GM18517 (cell line): ENCODE data around the gene CAMK4.

Experiments used
- ATAC-seq: cut with Tn5 transposase; IDR thresholded peaks from one replicate; pipeline ENCODE4 v1.9.1; 2021; ENCODE audit warnings: mild to moderate bottlenecking, moderate library complexity; ENCODE audit not compliant: unreplicated experiment

CAMK4 gene

DNA sequence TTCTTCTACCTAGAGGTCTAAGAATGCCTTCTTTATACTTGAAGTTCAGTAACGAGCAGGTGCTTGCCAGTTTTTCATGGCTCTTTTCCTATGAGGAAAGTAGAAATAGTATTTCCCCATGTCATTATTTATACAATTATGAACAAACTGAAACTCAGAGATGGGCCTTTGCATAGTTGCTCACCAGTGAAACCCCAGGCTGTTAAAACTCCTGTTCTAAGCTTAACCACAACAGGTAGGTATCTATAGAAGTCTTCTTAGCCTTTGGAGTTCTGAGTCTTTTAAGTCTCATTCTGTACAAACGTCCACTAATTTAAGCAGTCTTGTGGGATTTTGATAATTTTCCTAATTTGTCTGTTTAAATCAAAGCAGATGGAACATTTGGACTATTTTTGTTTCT is 198.1 kb downstream of the CAMK4 start:
- no peak for ATAC-seq

DNA sequence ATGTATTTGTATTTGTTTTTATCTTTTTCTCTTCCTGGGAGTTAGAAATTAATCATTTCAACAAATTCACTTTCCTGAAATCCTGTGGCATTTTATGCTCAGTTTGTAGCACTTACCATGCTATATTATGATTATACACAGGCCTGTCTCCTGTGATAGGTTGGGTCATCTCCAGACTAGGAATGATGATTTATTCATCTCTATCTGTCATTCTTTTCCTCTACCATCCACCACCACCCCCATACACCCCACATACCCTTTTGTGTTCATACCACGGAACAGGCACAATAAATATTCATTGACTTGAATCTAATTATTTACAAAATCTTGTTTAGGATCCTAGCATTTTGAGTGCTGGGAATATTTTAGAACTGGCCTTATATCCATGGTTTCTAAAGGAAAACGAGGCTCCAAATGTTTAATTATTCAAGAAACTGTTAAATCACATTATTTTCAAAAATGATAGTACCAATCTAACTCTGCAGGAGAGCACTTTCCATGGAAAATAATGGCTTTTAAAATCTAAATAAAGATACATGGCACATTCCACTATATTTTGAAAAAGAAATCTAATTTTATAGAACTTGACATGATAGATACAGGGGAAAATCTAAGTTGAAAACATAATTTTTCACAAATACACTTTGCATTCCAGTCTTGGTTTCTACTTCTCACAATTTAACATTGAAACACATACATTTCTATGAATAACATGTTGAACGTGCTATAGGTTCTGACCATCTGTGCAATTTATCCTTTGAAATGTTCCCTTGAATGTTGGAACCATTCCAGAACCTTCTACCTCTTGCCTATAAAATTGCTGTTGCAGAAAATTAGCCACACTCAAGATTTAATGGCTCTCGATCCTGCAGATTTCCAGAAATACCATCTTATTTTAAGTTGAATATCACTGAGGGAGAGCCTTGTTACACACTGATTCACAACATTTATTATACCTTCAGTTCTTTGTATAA is 198.8 kb downstream of the CAMK4 start:
- no peak for ATAC-seq

DNA sequence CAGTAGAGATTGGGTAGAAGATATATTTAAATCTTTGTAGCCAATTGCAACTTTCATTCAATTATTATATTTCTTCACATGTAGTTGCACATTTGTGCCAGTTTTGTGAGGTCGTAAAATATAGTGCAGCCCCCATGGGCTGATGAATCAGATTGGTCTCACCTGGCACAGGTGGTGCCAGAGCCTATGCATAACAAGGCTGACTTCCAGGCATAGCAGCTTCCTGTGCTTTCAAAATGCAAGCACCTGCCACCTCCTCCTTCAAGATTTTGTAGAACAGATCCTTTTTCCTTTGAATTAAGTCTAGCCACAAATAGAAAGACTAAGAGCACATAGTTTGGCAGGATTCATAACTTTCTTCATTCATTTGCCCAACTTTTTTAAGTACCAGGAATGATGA is 201.0 kb downstream of the CAMK4 start:
- no peak for ATAC-seq

DNA sequence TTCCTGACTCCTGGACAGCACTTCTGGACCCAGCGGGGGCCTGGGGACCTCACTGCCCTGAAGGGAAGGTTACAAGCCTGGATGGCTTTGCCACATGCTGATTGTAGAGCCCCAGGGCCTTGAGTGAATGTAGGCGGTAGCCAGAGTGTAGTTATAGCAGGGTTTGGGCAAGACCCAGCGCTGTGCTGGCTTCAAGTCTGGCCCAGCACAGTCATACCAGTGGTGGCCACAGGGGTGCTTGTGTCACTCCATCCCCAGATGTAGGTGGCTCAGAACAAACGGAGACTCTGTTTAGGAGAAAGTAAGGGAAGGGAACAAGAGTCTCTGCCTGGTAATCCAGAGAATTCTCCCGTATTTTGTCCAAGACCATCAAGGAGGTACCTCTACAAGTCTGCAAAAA is 203.6 kb downstream of the CAMK4 start:
- ATAC-seq = no peak

DNA sequence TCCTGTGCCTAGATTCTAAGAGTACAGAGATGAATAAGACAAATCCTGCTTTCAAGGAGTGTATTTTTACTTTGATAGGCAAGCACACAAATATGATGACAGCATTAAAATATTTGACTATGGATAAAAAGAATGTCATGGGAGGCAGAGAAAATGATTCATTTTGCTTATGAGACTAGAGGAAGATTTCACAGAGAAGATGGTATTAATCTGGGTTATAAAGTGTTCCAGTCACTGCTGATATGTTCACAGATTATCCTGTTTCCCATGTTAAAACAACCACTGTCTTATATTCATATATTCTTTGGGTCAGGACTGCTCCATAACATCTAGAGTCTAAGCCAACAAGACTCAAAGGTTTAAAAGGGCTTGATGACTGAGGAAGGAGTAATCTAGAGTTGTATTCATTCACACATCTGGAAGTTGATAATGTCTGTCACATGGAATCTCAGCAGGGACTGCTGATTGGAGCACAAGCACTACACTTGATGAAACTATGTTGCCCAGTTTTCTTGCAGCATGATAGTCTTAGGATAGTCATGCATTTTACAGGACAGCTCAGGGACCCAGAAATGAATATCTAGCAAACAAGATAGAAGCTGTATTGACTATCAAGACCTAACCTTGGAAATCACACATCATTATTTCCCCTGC is 208.8 kb downstream of the CAMK4 start:
- no peak for ATAC-seq

DNA sequence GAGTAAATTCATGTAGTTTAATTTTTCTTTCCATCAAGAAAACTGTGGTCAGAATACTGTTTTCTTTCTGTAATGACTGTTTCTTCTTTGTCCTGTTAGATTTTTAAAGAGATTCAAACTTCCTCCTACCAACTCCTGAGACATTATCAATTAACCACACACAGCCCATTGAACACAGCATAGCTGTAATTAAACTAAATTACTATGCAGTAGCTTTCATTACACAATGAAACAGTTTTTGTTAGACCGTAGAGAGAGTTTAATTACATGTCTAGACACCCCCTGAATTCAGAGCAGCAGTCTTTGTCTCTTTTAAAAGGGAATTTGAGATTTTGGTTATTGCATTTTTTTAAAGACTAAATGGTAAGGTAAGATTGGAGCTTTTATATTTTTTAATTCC is 210.6 kb downstream of the CAMK4 start:
- ATAC-seq = no peak

DNA sequence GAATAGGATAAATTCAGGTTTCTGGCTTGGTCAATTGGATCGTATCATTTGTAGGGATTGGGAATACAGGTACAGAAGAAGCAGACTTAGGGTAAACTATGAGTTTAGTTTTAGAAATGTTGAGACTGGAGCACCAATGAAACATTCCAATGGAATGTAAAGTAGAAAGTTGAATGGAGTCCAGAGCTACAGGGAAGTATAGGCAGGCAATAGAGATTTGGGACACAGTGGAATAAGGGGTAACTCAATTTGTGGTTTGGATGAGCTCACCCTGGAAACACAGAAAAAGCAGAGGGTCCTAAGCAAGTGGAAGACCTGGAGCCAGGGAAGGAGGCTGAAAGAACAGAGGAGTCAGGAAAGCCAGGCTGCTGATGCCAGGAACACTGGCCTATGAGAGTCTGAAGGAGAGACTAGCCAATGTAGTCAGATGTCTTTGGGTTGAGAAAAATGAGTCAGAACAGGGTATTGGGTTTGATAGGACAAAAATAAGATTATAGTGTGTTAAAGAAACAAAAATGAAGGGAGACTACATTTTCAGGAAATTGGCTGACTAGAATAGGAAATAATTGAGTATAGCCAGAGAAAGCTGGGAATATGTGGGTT is 215.4 kb downstream of the CAMK4 start:
- no peak for ATAC-seq

DNA sequence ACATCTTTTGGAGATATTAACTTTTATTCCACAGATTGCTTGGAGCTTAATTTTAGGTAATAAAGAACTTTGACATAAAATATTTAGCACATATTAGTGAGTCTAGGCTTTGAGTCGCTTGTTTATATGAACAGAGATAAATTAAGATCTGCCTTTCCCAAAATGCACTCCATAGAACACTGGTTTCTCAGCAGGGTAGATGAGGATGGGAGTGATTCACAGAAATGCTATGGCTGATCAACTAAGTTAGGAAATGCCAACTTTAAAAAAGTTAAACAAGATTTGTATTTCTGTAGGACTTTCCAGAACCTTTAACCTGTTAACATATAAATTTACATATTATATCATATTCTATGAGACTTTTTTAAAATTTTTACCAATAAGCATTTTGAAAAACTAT is 222.9 kb downstream of the CAMK4 start:
- no peak for ATAC-seq

DNA sequence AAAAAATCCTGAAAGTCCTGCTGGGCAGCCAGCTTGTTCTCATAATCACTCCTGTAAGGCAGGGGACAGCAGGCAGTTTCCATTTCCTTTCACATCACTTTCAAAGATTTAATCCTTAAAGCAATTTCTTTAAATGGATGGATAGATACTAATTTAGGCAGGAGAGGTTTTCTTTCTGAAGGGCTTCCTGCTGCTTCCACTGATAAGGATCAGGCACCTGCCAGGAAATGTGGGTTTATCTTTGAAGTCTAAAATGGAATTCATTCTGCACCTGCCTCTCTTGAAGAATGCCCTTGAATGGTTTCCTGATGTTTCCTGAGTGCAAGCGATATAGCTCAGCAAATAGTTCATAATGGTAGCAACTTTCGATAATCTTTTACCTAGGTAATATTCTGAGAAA is 223.6 kb downstream of the CAMK4 start:
- no peak for ATAC-seq

DNA sequence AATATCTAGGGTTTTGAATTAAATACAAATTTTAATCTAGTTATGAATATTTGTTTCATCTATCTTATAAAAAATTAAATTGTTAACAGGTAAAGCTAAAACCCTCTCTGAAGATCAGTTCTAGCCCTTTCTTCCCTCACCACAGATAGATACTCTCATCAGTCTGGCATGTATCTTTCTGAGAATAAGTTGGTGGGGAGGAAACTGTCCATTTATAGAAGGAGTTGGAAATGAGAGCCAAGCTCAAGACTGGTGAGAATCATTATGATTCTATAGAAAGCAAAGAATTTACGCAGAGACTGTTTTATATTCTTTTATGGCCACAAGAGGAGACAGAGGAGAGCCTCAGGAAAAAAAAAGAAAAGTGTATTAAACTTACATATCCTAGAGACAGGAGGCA is 229.1 kb downstream of the CAMK4 start:
- ATAC-seq = no peak

DNA sequence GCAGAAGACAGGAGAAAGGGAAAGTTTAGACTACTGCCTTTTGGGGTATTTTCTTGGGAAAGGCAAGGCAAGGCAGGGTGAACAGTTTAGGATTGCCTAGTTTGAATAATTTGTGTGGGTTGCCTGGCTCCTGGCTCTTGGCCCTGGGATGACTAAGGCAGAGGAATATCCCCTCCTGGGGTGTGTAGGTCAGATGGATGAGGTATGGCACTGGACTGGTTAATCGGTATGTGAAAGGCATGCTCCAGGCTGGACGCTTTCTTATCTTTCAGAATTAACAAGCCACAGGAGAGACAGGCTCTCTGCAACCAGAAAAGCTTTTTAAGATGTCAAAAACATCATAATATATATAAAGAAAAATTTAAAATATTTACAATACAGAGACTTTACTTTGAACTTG is 229.6 kb downstream of the CAMK4 start:
- no peak for ATAC-seq

DNA sequence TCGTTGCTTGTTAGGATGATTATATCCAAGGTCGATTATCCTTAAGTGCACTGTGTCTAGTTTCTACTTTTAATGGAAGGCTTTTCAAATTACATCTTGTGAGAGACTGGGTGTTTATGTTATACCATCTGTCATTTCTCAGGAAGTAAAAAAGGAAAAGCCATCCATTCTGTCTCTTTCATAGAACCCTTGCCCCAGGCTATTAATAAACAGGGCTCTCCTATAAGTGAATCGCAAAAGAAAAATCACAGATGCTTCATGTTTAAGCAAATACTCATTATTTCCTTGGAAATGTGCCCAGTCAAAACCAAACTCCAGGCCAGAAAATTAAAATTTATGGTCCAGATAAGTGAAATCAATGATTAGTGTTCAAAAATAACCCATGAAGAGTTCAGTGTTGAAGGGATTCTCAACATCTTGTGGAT is 230.0 kb downstream of the CAMK4 start:
- no peak for ATAC-seq

DNA sequence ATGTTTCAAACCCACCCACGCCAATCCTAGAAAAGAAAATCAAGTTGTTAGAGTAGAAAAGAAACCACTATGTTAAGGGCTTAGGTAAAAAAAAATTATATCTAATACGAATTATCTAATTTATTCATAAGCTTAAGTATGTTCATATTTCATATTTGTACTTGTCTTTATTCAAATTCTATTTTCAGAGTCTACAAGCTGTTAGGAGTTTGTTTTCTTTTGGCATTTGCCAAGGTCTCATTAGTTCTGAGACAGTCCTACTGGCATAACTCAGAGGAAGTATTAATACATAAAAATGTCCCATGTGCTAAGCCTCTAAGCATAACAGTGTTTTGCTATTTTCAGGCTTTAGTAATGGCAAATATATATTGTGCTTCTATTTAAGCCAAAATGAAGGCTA is 230.6 kb downstream of the CAMK4 start:
- no peak for ATAC-seq

DNA sequence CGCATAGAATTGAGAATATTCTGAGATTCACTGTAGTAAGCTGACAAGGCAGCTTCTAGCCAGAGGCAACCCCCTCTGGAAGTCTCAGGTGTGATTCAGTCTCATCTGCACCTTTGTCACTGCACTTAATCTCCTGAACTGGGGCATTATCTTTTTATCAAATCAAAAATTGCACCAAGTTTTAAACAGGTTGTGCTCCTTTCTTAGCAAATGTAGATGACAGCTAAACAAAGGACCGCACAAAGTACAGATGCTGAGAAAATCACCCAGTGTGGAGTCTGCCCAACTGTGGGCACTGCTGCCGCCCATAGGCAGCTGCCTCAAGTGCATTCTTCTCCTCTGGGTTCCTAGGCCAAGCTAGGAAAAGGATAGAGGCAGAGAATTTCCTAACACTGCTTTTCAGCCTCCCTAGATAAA is 237.1 kb downstream of the CAMK4 start:
- ATAC-seq = no peak

DNA sequence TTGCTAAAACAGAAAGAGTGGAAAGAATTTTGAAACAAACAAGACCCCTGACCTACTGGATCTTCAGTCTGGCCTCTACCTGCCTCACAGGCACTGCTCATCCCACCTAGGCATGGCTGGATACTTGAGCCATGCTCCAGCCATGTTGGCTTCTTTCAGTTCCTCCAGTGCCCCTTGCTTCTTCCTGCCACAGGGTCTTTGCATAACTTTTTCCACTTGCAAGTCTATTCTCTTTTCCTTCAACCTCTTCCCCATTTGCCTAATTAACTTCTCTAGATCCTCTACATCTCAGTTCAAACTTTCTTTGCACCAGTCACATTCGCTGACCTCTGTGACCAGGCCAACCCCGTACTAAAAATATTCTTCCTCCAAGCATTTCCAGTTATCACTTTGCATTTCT is 237.8 kb downstream of the CAMK4 start:
- ATAC-seq = no peak

DNA sequence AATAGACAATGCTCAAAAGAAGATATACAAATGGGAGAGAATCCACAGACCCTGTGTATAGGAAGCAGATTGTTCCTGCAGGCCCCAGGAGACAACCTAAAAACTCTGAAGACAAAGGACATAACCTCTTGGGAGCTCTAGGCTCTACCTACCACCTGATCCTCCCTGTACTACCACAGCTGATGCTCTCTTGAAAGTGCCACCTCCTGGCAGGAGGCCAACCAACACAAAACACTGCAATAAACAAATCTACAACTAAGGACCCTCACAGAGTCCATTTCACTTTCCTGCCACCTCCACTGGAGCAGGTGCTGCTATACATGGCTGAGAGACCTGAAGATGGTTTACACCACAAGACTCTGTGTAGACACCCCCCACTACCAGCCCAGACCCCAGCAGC is 239.1 kb downstream of the CAMK4 start:
- no peak for ATAC-seq

DNA sequence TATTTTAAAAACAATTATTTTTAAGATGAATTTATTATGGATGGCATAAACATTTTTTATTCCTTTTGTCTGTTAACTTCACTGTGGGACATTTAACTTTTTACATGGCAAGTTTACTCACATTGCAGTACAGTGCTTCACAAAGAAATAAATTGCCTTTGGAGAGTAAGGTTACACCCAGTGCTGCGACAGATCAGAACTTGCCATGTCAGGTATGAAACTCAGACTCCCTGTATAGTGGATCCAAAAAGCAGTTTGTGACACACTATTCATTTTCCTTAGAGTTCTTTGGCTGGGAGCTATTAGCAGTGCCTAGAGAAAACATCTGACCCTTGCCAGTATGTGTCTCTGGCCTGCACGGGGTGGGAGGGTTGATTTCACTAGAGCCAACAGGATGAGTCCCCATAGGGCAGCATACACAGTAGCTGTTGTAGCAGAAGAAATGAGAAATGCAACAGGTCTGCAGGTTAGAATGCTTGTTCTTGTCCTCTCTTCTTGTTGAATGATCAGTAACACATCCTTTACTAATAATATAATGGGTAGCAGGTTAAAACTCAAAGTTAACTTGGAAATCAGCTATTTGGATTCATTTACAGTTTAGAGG is 245.2 kb downstream of the CAMK4 start:
- no peak for ATAC-seq

DNA sequence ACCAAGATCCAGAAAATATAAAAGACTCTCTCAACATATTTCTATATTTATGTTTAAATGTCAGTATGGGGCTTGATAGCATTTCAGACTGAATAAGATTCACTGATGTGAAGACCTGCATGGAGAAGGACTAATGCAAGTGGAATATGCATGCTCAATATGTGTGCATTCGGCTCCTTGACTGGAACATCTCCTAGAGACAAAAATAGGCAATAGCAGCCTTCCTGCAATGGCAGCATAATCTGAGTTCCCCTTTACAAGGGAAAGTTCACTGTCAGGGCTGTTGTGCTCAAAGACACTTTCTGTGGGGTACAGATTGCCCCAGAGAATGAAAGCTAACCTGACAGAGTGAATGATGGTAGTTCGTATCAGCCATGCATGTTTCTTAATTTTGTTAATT is 245.7 kb downstream of the CAMK4 start:
- ATAC-seq = no peak

DNA sequence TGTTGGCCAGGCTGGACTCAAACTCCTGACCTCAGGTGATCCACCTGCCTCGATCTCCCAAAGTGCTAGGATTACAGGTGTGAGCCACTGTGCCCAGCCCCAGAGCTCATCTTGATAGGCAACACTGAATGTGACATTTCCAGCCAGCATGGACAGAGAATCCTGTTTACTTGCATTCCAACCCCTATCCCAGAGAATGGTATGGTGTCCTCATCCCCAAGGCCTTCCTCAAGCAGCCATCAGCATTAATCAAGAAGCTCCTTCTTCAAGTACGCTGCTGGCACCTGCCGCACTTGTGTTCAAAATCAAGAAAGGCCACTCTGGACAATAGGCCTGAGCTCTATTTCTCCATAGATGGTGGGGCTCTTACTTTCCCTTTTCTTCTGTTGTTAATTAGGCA is 247.9 kb downstream of the CAMK4 start:
- no peak for ATAC-seq

DNA sequence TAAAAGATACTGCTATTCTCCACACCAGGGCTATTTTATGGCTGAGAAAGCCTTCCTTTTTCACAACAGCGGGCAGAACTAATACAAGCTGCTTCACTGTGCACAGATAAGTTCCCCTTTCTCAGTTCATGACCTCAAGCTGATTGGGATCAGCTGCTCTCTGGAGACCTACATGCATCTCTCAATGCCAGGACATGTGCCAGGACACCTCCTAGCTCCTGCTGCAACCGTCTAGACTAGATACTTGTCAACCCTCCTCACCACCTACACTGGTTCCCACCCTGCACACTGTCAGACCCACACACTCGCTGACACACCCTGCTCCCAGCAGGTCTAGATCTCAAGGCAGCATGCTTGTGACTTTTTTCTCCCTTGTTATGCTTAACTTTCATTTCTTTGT is 248.4 kb downstream of the CAMK4 start:
- ATAC-seq = no peak

DNA sequence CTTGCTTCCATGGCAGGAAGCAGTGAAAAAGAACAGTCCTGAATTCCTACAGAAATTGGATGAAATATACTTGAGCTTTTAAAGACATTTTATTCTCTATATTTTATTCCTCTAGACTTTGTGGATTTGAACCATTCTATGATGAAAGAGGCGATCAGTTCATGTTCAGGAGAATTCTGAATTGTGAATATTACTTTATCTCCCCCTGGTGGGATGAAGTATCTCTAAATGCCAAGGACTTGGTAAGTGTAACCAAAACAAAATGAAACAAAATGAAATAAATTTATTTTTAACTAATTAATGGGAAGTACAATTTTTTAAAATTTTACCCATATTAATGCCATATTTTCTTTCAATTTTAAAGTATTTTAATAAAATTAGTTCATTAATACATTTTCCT is 254.1 kb downstream of the CAMK4 start:
- ATAC-seq = no peak

DNA sequence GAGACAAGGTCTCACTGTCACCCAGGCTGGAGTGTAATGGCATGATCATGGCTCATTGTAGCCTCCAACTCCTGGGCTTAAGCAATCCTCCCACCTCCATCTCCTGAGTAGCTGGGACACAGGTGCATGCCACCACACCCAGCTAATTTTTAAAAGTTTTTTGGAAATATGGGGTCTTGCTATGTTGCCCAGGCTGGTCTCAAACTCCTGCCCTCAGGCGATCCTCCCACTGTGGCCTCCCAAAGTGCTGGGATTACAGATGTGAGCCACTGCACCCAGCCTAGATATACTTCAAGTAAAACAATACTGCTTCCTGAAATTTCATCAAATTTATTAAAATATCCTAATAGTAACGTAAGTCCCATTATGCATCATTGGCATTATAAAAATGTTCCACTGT is 254.7 kb downstream of the CAMK4 start:
- ATAC-seq = no peak
